Measurements from ENCODE around the gene FNDC5.

The FNDC5 gene

GRCh38 chr1:32858136-32858535 lies 12.6 kb downstream of the FNDC5 start:
- TF ChIP-seq CTCF (IDR thresholded peaks at IDR 0.05; ENCODE audit: insufficient read depth, low read length, poor library complexity, severe bottlenecking) (no peak), EZH2phosphoT487 (conservative IDR thresholded peaks at IDR 0.05; ENCODE audit: low read length) (no peak)
- no peaks in the 10 kb centered on the region for H3K27me3 ChIP-seq (ENCODE audit: low read length)
- H3K4me2 ChIP-seq (ENCODE audit: low read depth, low read length, poor library complexity, severe bottlenecking), result no peak overlapping the region
- no peak overlapping the region for H2AFZ ChIP-seq (ENCODE audit: low read depth, low read length, severe bottlenecking)
- no peaks in the 10 kb centered on the region for H3K9me3 ChIP-seq (ENCODE audit: insufficient read depth, low read length)
- H3K9ac ChIP-seq (ENCODE audit: low read length), result no peak overlapping the region
- H3F3A ChIP-seq (ENCODE audit: insufficient read depth), result no peaks in the 10 kb centered on the region
- no peaks in the 10 kb centered on the region for H3K9me2 ChIP-seq (replicated peaks; ENCODE audit: insufficient read depth, low read length)
- H3K27ac ChIP-seq (ENCODE audit: low read depth, low read length), result no peak overlapping the region
- H3K4me3 ChIP-seq (ENCODE audit: insufficient read depth, low read length, poor library complexity, severe bottlenecking), result no peak overlapping the region
- no peaks in the 10 kb centered on the region for H4K20me1 ChIP-seq (ENCODE audit: low read depth, low read length)
- H3K79me2 ChIP-seq (ENCODE audit: insufficient read depth, low read length), result no peaks in the 10 kb centered on the region
- peaks cover 8% of the 10 kb centered on the region; the same call in 1 of the 2 replicates for H3K36me3 ChIP-seq (ENCODE audit: low read length)

GRCh38 chr1:32855861-32856617 lies 14.7 kb downstream of the FNDC5 start:
- H3K27ac ChIP-seq (ENCODE audit: low read depth, low read length), result no peak overlapping the region
- H3K79me2 ChIP-seq (ENCODE audit: insufficient read depth, low read length), result no peaks in the 10 kb centered on the region
- H3K4me3 ChIP-seq (ENCODE audit: insufficient read depth, low read length, poor library complexity, severe bottlenecking), result no peak overlapping the region
- H3K9me2 ChIP-seq (replicated peaks; ENCODE audit: insufficient read depth, low read length), result no peaks in the 10 kb centered on the region
- TF ChIP-seq EZH2phosphoT487 (conservative IDR thresholded peaks at IDR 0.05; ENCODE audit: low read length), result no peak
- no peak for TF ChIP-seq CTCF (IDR thresholded peaks at IDR 0.05; ENCODE audit: insufficient read depth, low read length, poor library complexity, severe bottlenecking)
- H3K27me3 ChIP-seq (ENCODE audit: low read length), result no peaks in the 10 kb centered on the region
- no peak overlapping the region for H3K4me2 ChIP-seq (ENCODE audit: low read depth, low read length, poor library complexity, severe bottlenecking)
- H2AFZ ChIP-seq (ENCODE audit: low read depth, low read length, severe bottlenecking), result no peak overlapping the region
- no peak overlapping the region for H3K9ac ChIP-seq (ENCODE audit: low read length)
- peaks cover 8% of the 10 kb centered on the region; the same call in 1 of the 2 replicates for H3K36me3 ChIP-seq (ENCODE audit: low read length)
- H4K20me1 ChIP-seq (ENCODE audit: low read depth, low read length), result no peaks in the 10 kb centered on the region
- no peaks in the 10 kb centered on the region for H3F3A ChIP-seq (ENCODE audit: insufficient read depth)
- no peaks in the 10 kb centered on the region for H3K9me3 ChIP-seq (ENCODE audit: insufficient read depth, low read length)

GRCh38 chr1:32848354-32849063 lies 22.2 kb downstream of the FNDC5 start:
- no peak for TF ChIP-seq CTCF (IDR thresholded peaks at IDR 0.05; ENCODE audit: insufficient read depth, low read length, poor library complexity, severe bottlenecking)
- no peak for TF ChIP-seq EZH2phosphoT487 (conservative IDR thresholded peaks at IDR 0.05; ENCODE audit: low read length)
- no peak overlapping the region for H2AFZ ChIP-seq (ENCODE audit: low read depth, low read length, severe bottlenecking)
- H3K27ac ChIP-seq (ENCODE audit: low read depth, low read length), result no peak overlapping the region
- H3K9me3 ChIP-seq (ENCODE audit: insufficient read depth, low read length), result no peaks in the 10 kb centered on the region
- no peaks in the 10 kb centered on the region for H3K27me3 ChIP-seq (ENCODE audit: low read length)
- no peaks in the 10 kb centered on the region for H3F3A ChIP-seq (ENCODE audit: insufficient read depth)
- H3K4me3 ChIP-seq (ENCODE audit: insufficient read depth, low read length, poor library complexity, severe bottlenecking), result no peak overlapping the region
- no peaks in the 10 kb centered on the region for H3K36me3 ChIP-seq (ENCODE audit: low read length)
- no peak overlapping the region for H3K4me2 ChIP-seq (ENCODE audit: low read depth, low read length, poor library complexity, severe bottlenecking)
- H3K79me2 ChIP-seq (ENCODE audit: insufficient read depth, low read length), result no peaks in the 10 kb centered on the region
- no peak overlapping the region for H3K9ac ChIP-seq (ENCODE audit: low read length)
- no peaks in the 10 kb centered on the region for H3K9me2 ChIP-seq (replicated peaks; ENCODE audit: insufficient read depth, low read length)
- H4K20me1 ChIP-seq (ENCODE audit: low read depth, low read length), result no peaks in the 10 kb centered on the region

Data from SU-DHL-6 (cell line).